ENCODE results near the gene AGBL3.
"Not testable (repeated sequence)": the region's sequence is repeated elsewhere in the genome, so short reads cannot be mapped to it uniquely, and the experiment has no call there.

AGBL3 gene

DNA sequence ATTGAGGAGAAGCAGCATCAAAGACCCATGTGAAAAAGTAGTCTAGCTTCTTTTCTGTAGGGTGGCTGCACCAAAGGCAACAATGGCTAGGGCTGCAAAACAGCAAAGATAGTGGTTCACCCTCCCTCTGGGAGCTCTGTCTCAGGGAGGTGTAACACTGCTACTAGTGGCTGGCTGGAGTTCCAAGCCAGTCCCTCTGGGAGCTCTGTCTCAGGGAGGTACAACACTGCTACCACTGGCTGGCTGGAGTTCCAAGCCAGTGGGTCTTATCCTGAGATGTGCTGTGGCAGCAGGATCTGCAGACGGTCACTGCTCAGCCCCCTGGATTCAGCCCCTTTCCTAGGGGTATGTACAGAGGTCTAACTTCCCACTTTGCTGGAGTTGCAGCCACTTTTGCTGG lies 123.7 kb downstream of the AGBL3 start:
- Mint-ChIP-seq H3K9me3 (peaks cover 11% of the 10 kb centered on the region), H3K4me3 (no peak overlapping the region), H3K27ac (no peak overlapping the region), H3K36me3 (ENCODE audit: low read depth) (peaks cover 6% of the 10 kb centered on the region), H3K4me1 (no peaks in the 10 kb centered on the region), H3K27me3 (ENCODE audit: low read depth, poor library complexity) (peaks cover 11% of the 10 kb centered on the region)
- TF ChIP-seq, protein P1, sequence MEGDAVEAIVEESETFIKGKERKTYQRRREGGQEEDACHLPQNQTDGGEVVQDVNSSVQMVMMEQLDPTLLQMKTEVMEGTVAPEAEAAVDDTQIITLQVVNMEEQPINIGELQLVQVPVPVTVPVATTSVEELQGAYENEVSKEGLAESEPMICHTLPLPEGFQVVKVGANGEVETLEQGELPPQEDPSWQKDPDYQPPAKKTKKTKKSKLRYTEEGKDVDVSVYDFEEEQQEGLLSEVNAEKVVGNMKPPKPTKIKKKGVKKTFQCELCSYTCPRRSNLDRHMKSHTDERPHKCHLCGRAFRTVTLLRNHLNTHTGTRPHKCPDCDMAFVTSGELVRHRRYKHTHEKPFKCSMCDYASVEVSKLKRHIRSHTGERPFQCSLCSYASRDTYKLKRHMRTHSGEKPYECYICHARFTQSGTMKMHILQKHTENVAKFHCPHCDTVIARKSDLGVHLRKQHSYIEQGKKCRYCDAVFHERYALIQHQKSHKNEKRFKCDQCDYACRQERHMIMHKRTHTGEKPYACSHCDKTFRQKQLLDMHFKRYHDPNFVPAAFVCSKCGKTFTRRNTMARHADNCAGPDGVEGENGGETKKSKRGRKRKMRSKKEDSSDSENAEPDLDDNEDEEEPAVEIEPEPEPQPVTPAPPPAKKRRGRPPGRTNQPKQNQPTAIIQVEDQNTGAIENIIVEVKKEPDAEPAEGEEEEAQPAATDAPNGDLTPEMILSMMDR (IDR thresholded peaks at IDR 0.05), result no peak
- DNase-seq, result no peak

DNA sequence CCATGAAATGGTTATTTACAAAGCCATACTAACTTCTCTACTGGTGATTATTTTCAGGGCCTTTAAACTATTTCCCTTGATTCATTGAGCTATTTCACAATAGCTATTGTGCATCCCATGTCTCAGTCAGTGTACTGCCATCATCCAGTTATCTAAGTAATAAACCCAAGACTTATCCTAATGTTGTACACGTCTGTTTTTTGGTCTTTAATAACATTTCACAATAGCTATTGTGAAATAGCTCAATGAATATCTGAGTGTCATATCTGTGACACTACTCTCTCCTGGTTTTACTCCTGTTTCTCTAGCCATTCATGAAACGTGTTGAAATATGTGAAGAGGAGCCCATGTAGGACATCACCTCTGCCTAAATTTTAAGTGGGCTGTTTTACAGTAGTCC lies 125.1 kb downstream of the AGBL3 start:
- no peaks in the 10 kb centered on the region for H3K9me3 Mint-ChIP-seq
- TF ChIP-seq, protein P1 (IDR thresholded peaks at IDR 0.05), result no peak
- H3K4me1 Mint-ChIP-seq, result no peaks in the 10 kb centered on the region
- no peak overlapping the region for H3K4me3 Mint-ChIP-seq
- no peak for DNase-seq
- peaks cover 8% of the 10 kb centered on the region for H3K27me3 Mint-ChIP-seq (ENCODE audit: low read depth, poor library complexity)
- no peak overlapping the region for H3K27ac Mint-ChIP-seq
- no peaks in the 10 kb centered on the region for H3K36me3 Mint-ChIP-seq (ENCODE audit: low read depth)

DNA sequence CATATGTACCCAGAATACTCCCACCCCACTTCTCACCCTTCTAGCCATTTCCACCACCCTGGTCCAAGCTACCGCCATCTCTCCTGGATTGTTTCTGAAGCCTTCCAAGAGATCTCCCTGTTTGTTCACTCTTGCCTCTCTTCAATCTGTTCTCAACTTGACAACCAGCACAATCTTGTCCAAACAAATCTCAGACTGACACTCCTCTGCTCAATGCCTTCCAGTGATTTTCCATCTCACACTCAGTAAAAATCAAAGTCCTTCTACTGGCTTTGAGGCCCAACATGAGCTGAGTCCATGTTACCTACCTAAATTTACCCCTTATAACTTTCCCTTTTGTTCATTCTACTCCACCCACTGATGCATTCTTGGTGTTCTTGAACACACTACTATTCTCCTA lies 128.3 kb downstream of the AGBL3 start:
- Mint-ChIP-seq H3K36me3 (ENCODE audit: low read depth) (peaks cover 6% of the 10 kb centered on the region), H3K9me3 (peaks cover 7% of the 10 kb centered on the region), H3K27me3 (ENCODE audit: low read depth, poor library complexity) (no peaks in the 10 kb centered on the region), H3K4me1 (no peaks in the 10 kb centered on the region), H3K27ac (no peak overlapping the region), H3K4me3 (no peak overlapping the region)
- DNase-seq, result no peak
- TF ChIP-seq, protein P1 (IDR thresholded peaks at IDR 0.05), result no peak

DNA sequence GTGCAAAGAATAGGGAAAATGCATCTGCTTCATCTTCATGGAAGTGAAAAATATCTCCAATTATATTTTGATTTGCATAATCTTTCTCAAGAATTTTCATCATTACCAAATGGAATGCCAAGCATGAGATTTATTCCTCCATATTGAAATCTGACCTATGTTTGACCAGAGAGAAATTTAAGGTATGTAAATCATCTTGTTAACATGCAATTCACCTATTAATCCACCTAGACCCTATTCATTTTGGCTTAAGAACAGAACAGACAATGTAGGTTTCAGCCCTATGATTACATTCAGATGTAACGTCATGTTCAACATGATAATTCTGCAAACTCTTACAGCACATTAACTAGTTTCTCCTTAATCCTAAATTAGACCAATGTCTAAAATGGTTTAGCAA lies 130.8 kb downstream of the AGBL3 start:
- H3K36me3 Mint-ChIP-seq (ENCODE audit: low read depth), result peaks cover 17% of the 10 kb centered on the region
- no peaks in the 10 kb centered on the region for H3K4me1 Mint-ChIP-seq
- TF ChIP-seq, protein P1 (IDR thresholded peaks at IDR 0.05), result no peak
- DNase-seq, result no peak
- H3K27me3 Mint-ChIP-seq (ENCODE audit: low read depth, poor library complexity), result no peaks in the 10 kb centered on the region
- H3K9me3 Mint-ChIP-seq, result peaks cover 25% of the 10 kb centered on the region
- no peak overlapping the region for H3K4me3 Mint-ChIP-seq
- H3K27ac Mint-ChIP-seq, result no peak overlapping the region

DNA sequence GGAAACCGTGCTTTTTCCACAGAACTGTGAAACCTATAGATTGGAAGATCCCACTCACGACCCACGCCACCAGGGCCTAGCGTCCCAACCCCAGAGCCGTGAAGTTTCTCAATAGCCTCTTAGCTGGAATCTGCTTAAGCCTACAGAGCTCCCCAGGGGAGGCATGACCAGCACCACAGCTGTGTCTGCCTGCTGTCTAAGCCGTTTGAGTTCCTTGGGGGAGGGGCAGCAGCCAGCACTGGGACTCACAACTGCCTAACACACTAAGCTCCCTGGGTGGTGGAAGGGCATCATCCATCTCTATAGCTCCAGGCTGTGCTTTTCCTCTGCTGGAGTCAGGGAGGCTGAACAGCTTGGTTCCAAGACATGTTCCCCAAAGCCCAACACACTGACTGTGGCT lies 135.6 kb downstream of the AGBL3 start:
- no peak for DNase-seq
- TF ChIP-seq, protein P1 (IDR thresholded peaks at IDR 0.05), result no peak
- no peaks in the 10 kb centered on the region for H3K4me1 Mint-ChIP-seq
- no peak overlapping the region for H3K4me3 Mint-ChIP-seq
- H3K9me3 Mint-ChIP-seq, result peaks cover 25% of the 10 kb centered on the region
- no peak overlapping the region for H3K27ac Mint-ChIP-seq
- peaks cover 17% of the 10 kb centered on the region for H3K36me3 Mint-ChIP-seq (ENCODE audit: low read depth)
- no peaks in the 10 kb centered on the region for H3K27me3 Mint-ChIP-seq (ENCODE audit: low read depth, poor library complexity)

DNA sequence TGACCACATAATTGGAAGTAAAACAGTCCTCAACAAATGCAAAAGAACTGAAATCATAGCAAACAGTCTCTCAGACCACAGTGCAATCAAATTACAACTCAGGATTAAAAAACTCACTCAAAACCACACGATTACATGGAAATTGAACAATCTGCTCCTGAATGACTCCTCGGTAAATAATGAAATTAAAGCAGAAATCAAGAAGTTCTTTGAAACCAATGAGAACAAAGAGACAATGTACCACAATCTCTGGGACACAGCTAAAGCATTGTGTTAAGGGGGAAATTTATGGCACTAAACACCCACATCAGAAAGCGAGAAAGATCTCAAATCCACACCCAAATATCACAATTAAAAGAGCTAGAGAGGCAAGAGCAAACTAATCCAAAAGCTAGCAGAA lies 138.3 kb downstream of the AGBL3 start:
- H3K9me3 Mint-ChIP-seq, result peaks cover 18% of the 10 kb centered on the region
- H3K4me3 Mint-ChIP-seq; DNase-seq; H3K4me1 Mint-ChIP-seq; H3K27ac Mint-ChIP-seq; H3K27me3 Mint-ChIP-seq (ENCODE audit: low read depth, poor library complexity): not testable (repeated sequence)
- peaks cover 11% of the 10 kb centered on the region for H3K36me3 Mint-ChIP-seq (ENCODE audit: low read depth)

Measured in nephron progenitor cell (in vitro differentiated cells).